C4-2B (cell line): ENCODE measurements around the gene KANK3.

Experiments
- ZFX ChIP-seq: fragments of 450-650 bp; IDR thresholded peaks from 2 replicates; pipeline ENCODE4 v1.6.1; 2017
- TF ChIP-seq, protein P1 (sequence below): fragments of 450-650 bp; conservative IDR thresholded peaks from 2 replicates; pipeline ENCODE4 v1.5.1; 2017; ENCODE audit warnings: mild to moderate bottlenecking

GRCh38 chr19:8325454-8325853 is 17.6 kb downstream of the KANK3 start:
- TF ChIP-seq, protein P1, sequence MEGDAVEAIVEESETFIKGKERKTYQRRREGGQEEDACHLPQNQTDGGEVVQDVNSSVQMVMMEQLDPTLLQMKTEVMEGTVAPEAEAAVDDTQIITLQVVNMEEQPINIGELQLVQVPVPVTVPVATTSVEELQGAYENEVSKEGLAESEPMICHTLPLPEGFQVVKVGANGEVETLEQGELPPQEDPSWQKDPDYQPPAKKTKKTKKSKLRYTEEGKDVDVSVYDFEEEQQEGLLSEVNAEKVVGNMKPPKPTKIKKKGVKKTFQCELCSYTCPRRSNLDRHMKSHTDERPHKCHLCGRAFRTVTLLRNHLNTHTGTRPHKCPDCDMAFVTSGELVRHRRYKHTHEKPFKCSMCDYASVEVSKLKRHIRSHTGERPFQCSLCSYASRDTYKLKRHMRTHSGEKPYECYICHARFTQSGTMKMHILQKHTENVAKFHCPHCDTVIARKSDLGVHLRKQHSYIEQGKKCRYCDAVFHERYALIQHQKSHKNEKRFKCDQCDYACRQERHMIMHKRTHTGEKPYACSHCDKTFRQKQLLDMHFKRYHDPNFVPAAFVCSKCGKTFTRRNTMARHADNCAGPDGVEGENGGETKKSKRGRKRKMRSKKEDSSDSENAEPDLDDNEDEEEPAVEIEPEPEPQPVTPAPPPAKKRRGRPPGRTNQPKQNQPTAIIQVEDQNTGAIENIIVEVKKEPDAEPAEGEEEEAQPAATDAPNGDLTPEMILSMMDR = no peak
- TF ChIP-seq ZFX = no peak
